ENCODE results near the gene MAP1LC3A.

Gene MAP1LC3A

DNA sequence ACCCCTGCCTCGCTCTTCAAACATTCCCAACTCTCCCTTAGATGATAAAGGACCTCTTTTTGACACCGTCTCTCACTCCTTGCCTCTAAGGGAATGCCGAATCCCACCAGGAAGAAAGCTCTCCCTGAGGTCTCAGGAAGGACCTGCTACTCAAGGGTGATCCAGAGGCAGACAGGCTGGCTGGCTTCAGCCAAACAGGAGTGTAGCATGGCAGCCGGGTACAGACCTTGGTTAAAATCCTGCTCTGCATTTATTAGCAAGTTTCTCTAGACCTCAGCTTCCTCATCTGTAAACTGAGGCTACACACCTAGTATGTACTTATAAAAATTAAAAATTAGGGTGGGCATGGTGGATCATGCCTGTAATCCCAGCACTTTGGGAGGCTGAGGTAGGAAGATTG lies 17.2 kb downstream of the MAP1LC3A start:
- DNase-seq (ENCODE audit: low spot score) = no peak

DNA sequence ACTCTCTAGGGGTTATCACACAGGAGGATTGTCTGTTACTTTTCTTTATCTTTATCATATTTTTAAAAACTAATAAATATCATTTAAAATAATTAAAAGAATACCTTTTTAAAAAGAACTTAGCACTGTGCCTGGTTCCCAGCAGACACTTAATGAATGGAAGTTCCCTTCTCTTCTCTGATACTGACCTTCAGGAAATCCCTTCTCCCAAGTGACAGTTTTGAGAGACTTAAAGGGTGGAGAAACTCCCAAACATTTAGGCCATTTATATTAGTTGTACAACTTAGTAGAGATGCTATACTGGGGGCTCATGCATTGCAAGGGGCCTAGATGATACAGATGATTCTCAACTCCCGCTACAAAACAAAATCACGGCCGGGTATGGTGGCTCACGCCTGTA lies 18.5 kb downstream of the MAP1LC3A start:
- DNase-seq (ENCODE audit: low spot score) = no peak

GRCh38 chr20:34578025-34578424 lies 19.5 kb downstream of the MAP1LC3A start:
- DNase-seq (ENCODE audit: low spot score) = no peak

GRCh38 chr20:34578521-34578920 lies 20.0 kb downstream of the MAP1LC3A start:
- DNase-seq (ENCODE audit: low spot score) = no peak

GRCh38 chr20:34579191-34579978 lies 20.9 kb downstream of the MAP1LC3A start:
- peak; percentile 77 for DNase-seq (ENCODE audit: low spot score)

DNA sequence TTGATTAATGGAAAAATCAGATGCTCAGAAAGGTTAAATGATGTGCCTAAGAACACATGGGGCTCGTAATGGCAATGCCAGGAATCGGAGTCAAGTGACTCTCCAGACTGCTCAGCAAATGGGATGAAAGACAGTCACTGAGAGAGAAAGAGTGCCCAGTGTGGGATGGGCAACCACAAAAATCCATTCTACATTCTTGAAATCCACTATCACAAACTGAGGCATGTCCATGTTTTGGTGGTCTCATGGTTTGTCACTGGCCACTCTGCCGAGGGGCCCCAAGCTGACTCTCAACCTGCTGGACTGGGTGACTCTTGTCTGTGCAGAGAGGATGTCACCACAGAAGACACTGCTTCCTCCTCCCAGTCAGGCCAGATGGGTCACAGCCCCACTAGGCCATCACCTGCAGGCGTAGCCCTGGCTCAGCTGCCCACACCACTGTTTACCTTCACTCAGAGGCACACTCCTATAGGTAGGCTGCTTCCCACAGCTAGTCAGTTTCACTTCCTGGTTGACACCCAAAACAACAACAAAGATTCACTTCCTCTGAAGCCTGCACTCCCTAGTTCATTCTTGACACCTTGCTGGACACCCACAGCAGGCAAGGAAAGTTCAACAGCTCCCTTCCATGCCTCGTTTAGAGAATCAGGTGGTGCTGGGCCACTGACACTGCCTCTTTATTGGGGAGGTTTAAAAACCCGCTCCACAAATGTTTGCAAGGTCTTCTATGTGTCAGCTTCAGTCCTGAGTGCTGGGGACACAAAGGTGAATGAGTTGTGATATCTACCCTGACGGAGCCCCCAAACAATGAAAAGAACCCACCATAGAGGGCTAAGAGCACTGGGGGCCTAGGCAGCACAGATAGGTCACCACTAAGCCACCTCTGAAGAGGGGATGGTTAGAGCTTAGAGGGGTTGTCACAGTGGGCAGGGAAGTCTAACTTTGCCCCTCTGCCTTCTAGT lies 21.7 kb downstream of the MAP1LC3A start:
- DNase-seq (ENCODE audit: low spot score) = peak; percentile 40

DNA sequence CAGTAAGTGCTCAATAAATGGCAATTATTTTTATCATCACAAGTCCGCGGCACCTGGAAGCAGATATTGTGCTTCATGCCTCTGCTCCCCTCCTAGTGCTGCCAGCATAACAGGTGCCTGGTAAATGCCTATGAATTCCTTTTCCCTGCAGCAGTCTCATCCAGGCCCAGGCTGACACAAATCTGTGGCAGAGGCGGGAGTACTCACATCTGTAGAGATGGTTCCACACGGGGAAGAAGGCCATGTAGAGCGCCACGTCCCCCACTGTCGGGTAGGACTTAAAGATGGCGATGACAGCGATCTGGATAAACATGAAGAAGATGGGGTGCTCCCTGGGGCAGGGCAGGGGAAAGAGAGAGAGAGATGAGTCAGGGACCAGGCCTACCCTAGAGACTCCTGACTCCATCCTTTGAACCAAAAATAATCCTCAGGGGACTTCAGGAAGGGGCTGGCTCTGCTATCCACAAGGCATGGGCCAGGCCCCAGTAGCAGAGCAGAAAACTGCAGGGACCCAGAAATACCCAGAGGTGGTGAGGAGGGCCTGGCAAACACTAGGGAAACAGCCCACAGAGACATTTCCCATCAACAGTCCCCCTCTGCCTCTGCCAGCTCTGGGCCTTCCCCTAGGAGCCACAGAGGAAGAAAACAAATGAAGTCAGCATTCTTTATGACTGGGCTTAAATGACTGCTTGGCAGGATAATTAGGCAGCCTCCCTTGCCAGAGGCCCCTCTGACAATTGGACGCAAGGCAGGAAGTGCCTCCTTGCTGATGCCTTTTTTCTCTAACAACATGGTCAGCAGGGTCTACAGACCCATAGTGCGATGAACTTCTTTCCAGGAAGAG lies 23.0 kb downstream of the MAP1LC3A start:
- DNase-seq (ENCODE audit: low spot score) = peak; percentile 68

- no peak for DNase-seq (ENCODE audit: low spot score)
Measured at GRCh38 chr20:34582221-34582620, 23.7 kb downstream of the MAP1LC3A start.

GRCh38 chr20:34582911-34583310 lies 24.4 kb downstream of the MAP1LC3A start:
- DNase-seq (ENCODE audit: low spot score) = no peak

GRCh38 chr20:34583544-34583943 lies 25.0 kb downstream of the MAP1LC3A start:
- no peak for DNase-seq (ENCODE audit: low spot score)

DNA sequence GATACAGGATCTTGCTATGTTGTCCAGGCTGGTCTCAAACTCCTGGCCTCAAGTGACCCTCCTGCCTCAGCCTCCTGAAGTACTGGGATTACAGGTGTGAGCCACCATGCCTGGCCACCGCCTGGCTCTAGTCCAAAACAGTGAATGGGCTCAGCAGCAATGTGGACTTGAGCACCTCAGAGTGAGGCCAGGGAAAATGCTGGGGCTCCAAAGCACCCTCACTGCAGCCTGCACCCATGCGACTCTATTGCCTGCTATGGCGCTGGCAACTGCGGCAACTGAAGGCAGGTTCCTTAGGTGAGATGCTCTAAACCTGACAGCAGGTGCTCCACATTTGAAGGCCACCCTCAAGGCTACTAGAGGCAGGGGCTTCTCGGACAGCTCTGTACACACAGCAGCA lies 26.5 kb downstream of the MAP1LC3A start:
- no peak for DNase-seq (ENCODE audit: low spot score)

DNA sequence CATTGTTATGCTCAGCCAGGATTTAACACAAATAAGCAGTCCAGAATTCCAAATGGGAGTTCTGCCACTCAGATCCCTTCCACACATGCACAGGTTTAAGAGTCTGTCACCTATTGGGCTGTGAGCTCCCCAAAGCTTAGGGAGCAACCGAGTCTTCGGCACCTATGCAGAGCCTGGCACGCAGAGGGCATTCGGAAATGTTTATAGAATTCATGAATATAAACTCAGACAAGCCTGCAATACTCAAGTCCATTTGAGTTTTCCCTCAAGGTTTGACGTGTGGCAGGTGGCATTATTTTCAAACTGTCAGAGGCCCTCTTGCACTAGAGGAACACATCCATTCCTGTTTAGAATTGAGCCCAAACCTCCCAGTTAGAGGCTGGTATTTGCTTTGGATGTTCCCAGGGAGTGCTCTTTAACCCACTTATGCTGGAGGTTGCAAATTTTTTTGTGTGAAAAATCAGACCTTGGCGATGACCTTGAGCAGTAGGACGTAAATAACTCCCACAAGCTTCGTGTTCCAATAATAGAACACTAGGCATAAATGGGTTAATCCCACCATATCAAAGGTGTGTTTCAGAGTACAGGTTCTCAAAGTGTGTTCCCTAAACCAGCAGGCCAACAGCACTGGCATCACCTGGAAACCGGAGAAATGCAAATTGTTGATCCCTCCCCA lies 28.1 kb downstream of the MAP1LC3A start:
- no peak for DNase-seq (ENCODE audit: low spot score)

DNA sequence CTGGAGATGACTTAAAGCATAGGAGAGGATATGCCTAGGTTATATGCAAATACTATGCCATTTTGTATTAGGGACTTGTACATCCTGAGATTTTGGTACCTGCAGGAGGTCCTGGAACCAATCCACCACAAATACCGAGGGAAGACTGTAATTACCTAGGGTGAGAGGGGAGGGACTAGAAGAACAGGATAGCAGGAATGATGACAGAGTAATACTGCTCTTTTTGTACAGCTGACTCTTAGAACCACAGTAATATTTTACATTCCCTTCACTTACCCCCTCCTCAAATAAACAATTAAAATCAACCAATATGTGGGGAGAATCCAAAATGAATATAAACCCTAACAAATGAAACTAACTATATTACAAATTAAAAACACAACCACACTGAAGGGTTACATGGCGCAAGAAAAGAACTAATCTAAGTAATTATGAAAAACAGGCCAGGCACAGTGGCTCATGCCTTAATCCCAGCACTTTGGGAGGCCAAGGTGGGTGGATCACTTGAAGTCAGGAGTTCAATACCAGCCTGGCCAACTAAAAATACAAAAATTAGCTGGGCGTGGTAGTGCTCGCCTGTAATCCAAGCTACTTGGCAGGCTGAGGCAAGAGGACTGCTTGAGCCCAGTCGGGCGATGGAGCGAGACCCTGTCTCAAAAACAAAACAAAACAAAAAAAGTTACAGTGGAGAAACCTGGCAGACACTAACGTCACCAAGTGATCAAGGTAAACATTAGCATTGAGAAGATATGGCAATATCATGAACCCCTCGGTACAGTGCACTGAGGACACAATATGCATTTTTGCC lies 37.1 kb downstream of the MAP1LC3A start:
- DNase-seq (ENCODE audit: low spot score) = no peak

DNA sequence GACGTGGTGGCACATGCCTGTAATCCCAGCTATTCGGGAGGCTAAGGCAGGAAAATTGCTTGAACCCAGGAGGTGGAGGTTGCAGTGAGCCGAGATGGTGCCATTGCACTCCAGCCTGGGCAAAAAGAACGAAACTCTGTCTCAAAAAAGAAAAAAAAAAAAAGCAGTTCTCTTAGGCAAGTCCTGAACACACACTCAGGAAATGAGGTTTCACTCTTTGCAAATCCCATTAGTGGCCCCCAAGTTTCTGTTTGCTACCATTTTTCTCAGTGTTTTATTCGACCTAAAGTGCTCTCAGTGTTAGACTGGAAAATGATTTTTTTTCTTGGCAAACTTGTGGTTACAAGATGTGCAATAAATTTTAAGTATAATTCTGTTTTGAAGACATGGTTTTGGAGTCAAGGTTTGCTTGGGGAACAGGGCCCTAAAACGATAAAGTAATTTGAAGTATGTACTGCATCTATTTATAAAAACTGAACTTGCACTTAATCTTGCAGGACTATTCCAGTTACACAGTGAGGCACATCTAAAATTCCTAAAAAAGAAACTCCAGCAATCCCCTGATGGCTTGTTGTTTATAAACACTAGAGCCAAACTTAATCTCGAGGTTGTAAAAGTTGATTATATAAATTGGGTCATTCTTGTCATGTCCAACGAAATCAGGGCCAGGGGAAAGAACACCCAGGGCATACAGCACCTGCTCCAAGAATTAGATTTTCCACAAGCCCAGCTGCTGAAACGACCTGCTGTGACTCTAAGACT lies 42.6 kb downstream of the MAP1LC3A start:
- DNase-seq (ENCODE audit: low spot score) = no peak

- DNase-seq (ENCODE audit: low spot score) = peak; percentile 57
Measured at GRCh38 chr20:34604980-34605788, 46.7 kb downstream of the MAP1LC3A start.

DNA sequence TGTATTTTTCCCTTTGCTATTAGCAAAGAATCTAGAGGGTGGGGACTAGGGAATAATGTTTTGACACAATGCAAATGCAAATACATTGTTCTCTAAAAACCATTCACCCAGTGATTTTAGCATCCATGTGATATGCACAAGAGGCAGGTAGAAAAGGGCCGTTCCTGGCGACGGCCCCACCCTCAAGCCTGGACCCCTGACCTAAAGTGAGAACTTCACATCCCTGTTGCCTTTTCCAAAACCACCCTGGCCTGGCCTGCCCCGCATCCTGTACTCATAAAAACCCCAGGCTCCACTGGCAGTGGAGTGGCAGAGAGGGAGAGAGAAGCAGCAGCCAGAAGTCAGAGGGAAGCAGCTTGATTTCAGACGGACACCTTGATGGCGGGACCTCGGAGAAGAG lies 48.5 kb downstream of the MAP1LC3A start:
- no peak for DNase-seq (ENCODE audit: low spot score)
